ENCODE results near the gene ARHGAP42.

DNA sequence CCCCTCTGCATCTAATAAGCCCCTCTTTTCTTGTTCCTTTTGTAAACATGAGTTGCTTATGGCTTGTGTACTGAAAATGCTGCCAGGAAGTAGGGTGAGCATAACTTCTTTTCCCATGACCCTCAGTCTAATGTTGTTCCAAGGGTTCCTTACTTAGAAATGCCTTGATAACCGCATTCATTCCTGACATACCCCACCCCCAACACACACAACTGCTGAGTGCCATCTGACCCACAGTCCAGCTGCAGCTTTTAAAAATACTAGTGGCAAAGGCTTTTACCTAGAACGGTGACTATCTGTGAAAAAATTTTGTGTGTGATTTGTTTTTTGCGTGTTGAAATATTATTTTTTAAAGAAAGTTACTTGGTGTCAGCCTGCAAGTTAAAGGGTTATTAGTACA is 52.6 kb downstream of the ARHGAP42 start:
- TF ChIP-seq, protein P1, sequence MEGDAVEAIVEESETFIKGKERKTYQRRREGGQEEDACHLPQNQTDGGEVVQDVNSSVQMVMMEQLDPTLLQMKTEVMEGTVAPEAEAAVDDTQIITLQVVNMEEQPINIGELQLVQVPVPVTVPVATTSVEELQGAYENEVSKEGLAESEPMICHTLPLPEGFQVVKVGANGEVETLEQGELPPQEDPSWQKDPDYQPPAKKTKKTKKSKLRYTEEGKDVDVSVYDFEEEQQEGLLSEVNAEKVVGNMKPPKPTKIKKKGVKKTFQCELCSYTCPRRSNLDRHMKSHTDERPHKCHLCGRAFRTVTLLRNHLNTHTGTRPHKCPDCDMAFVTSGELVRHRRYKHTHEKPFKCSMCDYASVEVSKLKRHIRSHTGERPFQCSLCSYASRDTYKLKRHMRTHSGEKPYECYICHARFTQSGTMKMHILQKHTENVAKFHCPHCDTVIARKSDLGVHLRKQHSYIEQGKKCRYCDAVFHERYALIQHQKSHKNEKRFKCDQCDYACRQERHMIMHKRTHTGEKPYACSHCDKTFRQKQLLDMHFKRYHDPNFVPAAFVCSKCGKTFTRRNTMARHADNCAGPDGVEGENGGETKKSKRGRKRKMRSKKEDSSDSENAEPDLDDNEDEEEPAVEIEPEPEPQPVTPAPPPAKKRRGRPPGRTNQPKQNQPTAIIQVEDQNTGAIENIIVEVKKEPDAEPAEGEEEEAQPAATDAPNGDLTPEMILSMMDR (IDR thresholded peaks at IDR 0.05; ENCODE audit: low read depth, low read length), result no peak
- TF ChIP-seq POLR2A (IDR thresholded peaks at IDR 0.05; ENCODE audit: extremely low read depth, insufficient read length), result no peak
